ENCODE measurements around the gene GRWD1.

The GRWD1 gene

DNA sequence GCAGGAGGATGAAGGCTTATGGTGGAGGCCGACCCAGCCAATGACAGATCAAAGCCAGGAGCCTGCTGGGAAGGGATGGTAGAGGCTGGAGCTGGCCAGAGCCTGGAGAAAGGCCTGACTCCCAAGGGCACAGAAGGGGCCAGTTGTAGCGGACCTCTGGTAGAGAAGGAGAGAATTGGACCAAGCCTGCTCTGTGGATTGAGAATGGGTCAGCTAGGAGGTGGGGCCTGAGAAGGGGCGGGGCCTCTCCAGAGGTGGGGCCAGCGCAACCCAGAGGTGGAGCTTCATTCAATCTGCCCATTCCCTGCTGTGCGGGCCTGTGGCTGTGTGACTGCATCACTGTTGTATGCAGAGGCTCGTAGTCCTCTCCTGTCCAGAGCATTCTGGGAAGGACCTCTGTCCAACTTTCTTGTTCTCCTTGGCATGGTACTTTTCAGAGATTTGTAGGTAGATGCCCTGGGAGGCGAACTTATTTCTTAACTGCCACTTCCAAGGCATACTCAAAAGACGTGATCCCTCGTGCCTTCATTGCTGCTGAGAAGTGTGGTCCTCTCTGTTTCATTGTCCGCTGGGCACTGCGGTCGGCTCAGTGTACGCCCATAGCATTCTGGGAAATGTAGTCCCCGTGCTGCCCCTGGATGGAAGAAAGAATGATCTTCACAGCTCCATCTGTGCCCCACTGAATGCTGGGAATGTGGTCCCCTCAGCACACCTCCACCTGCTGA, 45.6 kb upstream of the GRWD1 start:
- H3K27me3 ChIP-seq (ENCODE audit: control insufficient read depth in 1 of 2, insufficient read depth in 1 of 2, low read length in 2 of 2), result peaks cover 9 to 16% of the 10 kb centered on the region in 2 experiments
- DNase-seq, result peak; percentile 93
- WGBS, result 20% methylated on average over 14 of the region's 14 CpGs
- H2BK120ac ChIP-seq (ENCODE audit: low read depth, low read length), result peak overlapping the region; percentile 51
- peak overlapping the region in 1 of 2 experiments; percentile 9 for H3K4ac ChIP-seq (ENCODE audit: low read depth in 1 of 2, low read length in 2 of 2)
- H4K8ac ChIP-seq (ENCODE audit: low read length), result peak overlapping the region; percentile 74
- H3K14ac ChIP-seq (ENCODE audit: low read length in 2 of 2), result no peak overlapping the region
- H3K36me3 ChIP-seq (ENCODE audit: control insufficient read depth in 1 of 2, insufficient read depth in 2 of 2, low read depth in 1 of 2, low read length in 2 of 2), result no peaks in the 10 kb centered on the region
- peak overlapping the region; percentile 79 for H3K9ac ChIP-seq (ENCODE audit: low read length)
- H2AFZ ChIP-seq (ENCODE audit: low read depth, low read length), result peak overlapping the region; percentile 62
- H2BK5ac ChIP-seq (ENCODE audit: low read depth, low read length, poor library complexity, severe bottlenecking), result no peak overlapping the region
- no peak overlapping the region for H4K91ac ChIP-seq (ENCODE audit: low read length)
- peak overlapping the region; percentile 10 to 23 for H3K18ac ChIP-seq (ENCODE audit: low read depth in 1 of 2, low read length in 2 of 2)
- no peaks in the 10 kb centered on the region for H3K9me3 ChIP-seq (ENCODE audit: control insufficient read depth, low read length)
- peak overlapping the region; percentile 63 for H3K27ac ChIP-seq (ENCODE audit: low read length, poor library complexity, severe bottlenecking)
- peak overlapping the region; percentile 15 for H2BK15ac ChIP-seq (ENCODE audit: low read depth, poor library complexity, severe bottlenecking)
- H3K79me1 ChIP-seq (replicated peaks; ENCODE audit: low read length, poor library complexity, severe bottlenecking), result peaks cover 3% of the 10 kb centered on the region
- H3K4me3 ChIP-seq (ENCODE audit: insufficient read depth in 1 of 2, low read depth in 1 of 2, low read length in 2 of 2), result peak overlapping the region in 1 of 2 experiments; percentile 79
- peaks cover 17% of the 10 kb centered on the region for H3K4me1 ChIP-seq (ENCODE audit: control insufficient read depth, insufficient read depth, low read depth, low read length)
- no peak overlapping the region for H2AK5ac ChIP-seq (ENCODE audit: low read length, severe bottlenecking)
- no peak overlapping the region for H3K23ac ChIP-seq (ENCODE audit: low read length in 2 of 2)
- H3K4me2 ChIP-seq (ENCODE audit: low read length, poor library complexity, severe bottlenecking), result peak overlapping the region; percentile 4
- peak overlapping the region; percentile 17 to 96 for H2BK12ac ChIP-seq (ENCODE audit: low read length in 2 of 2)

DNA sequence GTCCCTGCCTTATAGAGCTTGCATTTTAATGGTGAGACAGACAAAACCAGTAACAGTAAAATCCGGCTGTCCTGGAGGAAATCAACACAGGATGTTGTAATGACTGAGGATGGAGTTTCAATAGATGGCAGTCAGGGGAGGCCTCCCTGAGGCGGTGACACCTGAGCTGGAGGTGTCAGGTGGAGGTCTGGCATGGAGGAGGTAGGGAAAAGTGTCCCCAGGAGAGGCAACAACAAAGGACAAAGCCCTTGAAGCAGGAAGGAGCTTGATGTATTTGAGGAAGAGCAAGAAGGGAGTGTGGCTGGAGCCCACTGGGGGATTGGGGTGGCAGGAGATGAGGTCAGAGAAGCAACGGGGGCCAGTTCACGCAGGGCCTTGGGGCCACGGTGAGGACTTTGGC, 44.5 kb upstream of the GRWD1 start:
- H2BK12ac ChIP-seq (ENCODE audit: low read length in 2 of 2), result no peak overlapping the region
- H2AFZ ChIP-seq (ENCODE audit: low read depth, low read length), result no peak overlapping the region
- H3K23ac ChIP-seq (ENCODE audit: low read length in 2 of 2), result no peak overlapping the region
- no peaks in the 10 kb centered on the region for H3K36me3 ChIP-seq (ENCODE audit: control insufficient read depth in 1 of 2, insufficient read depth in 2 of 2, low read depth in 1 of 2, low read length in 2 of 2)
- 91% methylated on average over 5 of the region's 5 CpGs for WGBS
- no peak overlapping the region for H4K8ac ChIP-seq (ENCODE audit: low read length)
- no peak for DNase-seq
- H3K4me2 ChIP-seq (ENCODE audit: low read length, poor library complexity, severe bottlenecking), result no peak overlapping the region
- no peaks in the 10 kb centered on the region for H3K9me3 ChIP-seq (ENCODE audit: control insufficient read depth, low read length)
- no peak overlapping the region for H3K4me3 ChIP-seq (ENCODE audit: insufficient read depth in 1 of 2, low read depth in 1 of 2, low read length in 2 of 2)
- no peak overlapping the region for H2BK5ac ChIP-seq (ENCODE audit: low read depth, low read length, poor library complexity, severe bottlenecking)
- H2BK120ac ChIP-seq (ENCODE audit: low read depth, low read length), result no peak overlapping the region
- no peak overlapping the region for H3K4ac ChIP-seq (ENCODE audit: low read depth in 1 of 2, low read length in 2 of 2)
- no peak overlapping the region for H3K14ac ChIP-seq (ENCODE audit: low read length in 2 of 2)
- H2AK5ac ChIP-seq (ENCODE audit: low read length, severe bottlenecking), result no peak overlapping the region
- H3K27ac ChIP-seq (ENCODE audit: low read length, poor library complexity, severe bottlenecking), result no peak overlapping the region
- H3K79me1 ChIP-seq (replicated peaks; ENCODE audit: low read length, poor library complexity, severe bottlenecking), result peaks cover 3% of the 10 kb centered on the region
- no peak overlapping the region for H4K91ac ChIP-seq (ENCODE audit: low read length)
- peaks cover 15% of the 10 kb centered on the region for H3K4me1 ChIP-seq (ENCODE audit: control insufficient read depth, insufficient read depth, low read depth, low read length)
- no peak overlapping the region for H2BK15ac ChIP-seq (ENCODE audit: low read depth, poor library complexity, severe bottlenecking)
- H3K27me3 ChIP-seq (ENCODE audit: control insufficient read depth in 1 of 2, insufficient read depth in 1 of 2, low read length in 2 of 2), result peaks cover 0 to 5% of the 10 kb centered on the region in 2 experiments
- H3K18ac ChIP-seq (ENCODE audit: low read depth in 1 of 2, low read length in 2 of 2), result no peak overlapping the region
- H3K9ac ChIP-seq (ENCODE audit: low read length), result no peak overlapping the region

DNA sequence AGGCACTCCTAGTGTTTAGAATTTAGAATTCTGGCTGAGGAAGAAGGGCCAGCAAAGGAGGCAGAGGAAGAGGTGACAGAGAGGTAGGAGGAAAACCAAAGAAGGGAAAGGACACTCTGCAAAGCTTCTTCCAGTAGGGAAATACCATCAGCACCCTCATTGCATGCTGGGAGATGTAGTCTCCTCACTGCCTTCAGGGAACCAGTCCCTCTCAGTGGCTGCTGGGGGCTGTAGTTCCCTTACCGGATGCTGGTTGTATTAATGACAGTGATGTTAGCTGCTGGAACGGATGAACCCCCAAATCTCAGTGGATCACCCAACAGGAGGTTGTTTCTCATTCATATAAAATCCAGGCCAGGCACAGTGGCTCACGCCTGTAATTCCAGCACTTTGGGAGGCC, 42.2 kb upstream of the GRWD1 start:
- Histone ChIP-seq H3K4ac (ENCODE audit: low read depth in 1 of 2, low read length in 2 of 2) (no peak overlapping the region), H3K14ac (ENCODE audit: low read length in 2 of 2) (no peak overlapping the region), H3K4me1 (ENCODE audit: control insufficient read depth, insufficient read depth, low read depth, low read length) (peaks cover under 1% of the 10 kb centered on the region), H3K9me3 (ENCODE audit: control insufficient read depth, low read length) (no peaks in the 10 kb centered on the region), H2BK5ac (ENCODE audit: low read depth, low read length, poor library complexity, severe bottlenecking) (no peak overlapping the region), H3K27ac (ENCODE audit: low read length, poor library complexity, severe bottlenecking) (no peak overlapping the region), H2AK5ac (ENCODE audit: low read length, severe bottlenecking) (no peak overlapping the region), H2BK15ac (ENCODE audit: low read depth, poor library complexity, severe bottlenecking) (no peak overlapping the region), H4K8ac (ENCODE audit: low read length) (no peak overlapping the region), H3K4me3 (ENCODE audit: insufficient read depth in 1 of 2, low read depth in 1 of 2, low read length in 2 of 2) (no peak overlapping the region), H3K27me3 (ENCODE audit: control insufficient read depth in 1 of 2, insufficient read depth in 1 of 2, low read length in 2 of 2) (no peaks in the 10 kb centered on the region), H2BK120ac (ENCODE audit: low read depth, low read length) (no peak overlapping the region), H4K91ac (ENCODE audit: low read length) (no peak overlapping the region), H3K79me1 (replicated peaks; ENCODE audit: low read length, poor library complexity, severe bottlenecking) (no peaks in the 10 kb centered on the region), H3K36me3 (ENCODE audit: control insufficient read depth in 1 of 2, insufficient read depth in 2 of 2, low read depth in 1 of 2, low read length in 2 of 2) (no peaks in the 10 kb centered on the region), H3K18ac (ENCODE audit: low read depth in 1 of 2, low read length in 2 of 2) (no peak overlapping the region), H3K23ac (ENCODE audit: low read length in 2 of 2) (no peak overlapping the region), H2BK12ac (ENCODE audit: low read length in 2 of 2) (no peak overlapping the region), H2AFZ (ENCODE audit: low read depth, low read length) (no peak overlapping the region), H3K9ac (ENCODE audit: low read length) (no peak overlapping the region), H3K4me2 (ENCODE audit: low read length, poor library complexity, severe bottlenecking) (no peak overlapping the region)
- peak; percentile 76 for DNase-seq
- WGBS, result 36% methylated on average over 3 of the region's 3 CpGs

DNA sequence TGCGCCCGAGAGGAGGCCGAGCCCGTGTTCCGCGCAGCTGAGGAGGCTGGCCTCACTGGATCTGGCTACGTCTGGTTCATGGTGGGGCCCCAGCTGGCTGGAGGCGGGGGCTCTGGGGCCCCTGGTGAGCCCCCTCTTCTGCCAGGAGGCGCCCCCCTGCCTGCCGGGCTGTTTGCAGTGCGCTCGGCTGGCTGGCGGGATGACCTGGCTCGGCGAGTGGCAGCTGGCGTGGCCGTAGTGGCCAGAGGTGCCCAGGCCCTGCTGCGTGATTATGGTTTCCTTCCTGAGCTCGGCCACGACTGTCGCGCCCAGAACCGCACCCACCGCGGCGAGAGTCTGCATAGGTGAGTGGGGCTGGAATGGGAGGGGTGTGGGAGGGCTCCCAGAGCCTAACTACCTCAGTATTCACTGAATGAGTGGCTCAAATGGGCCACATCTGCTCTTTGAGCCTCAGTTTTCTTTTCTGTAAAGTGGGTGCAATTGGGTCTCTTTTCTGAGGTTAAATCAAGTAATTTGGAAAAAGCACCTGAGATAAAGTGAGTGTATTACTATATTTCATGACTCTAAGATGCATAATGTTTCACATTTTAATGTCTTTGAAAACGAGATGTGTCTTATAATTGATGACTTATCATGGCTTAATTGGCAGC, 40.6 kb upstream of the GRWD1 start:
- H2AFZ ChIP-seq (ENCODE audit: low read depth, low read length), result no peak overlapping the region
- no peak overlapping the region for H3K18ac ChIP-seq (ENCODE audit: low read depth in 1 of 2, low read length in 2 of 2)
- 97% methylated on average over 26 of the region's 27 CpGs for WGBS
- H3K27ac ChIP-seq (ENCODE audit: low read length, poor library complexity, severe bottlenecking), result no peak overlapping the region
- no peak overlapping the region for H3K4me2 ChIP-seq (ENCODE audit: low read length, poor library complexity, severe bottlenecking)
- H3K9me3 ChIP-seq (ENCODE audit: control insufficient read depth, low read length), result no peaks in the 10 kb centered on the region
- H3K36me3 ChIP-seq (ENCODE audit: control insufficient read depth in 1 of 2, insufficient read depth in 2 of 2, low read depth in 1 of 2, low read length in 2 of 2), result no peaks in the 10 kb centered on the region
- no peak overlapping the region for H4K8ac ChIP-seq (ENCODE audit: low read length)
- no peak overlapping the region for H3K4me3 ChIP-seq (ENCODE audit: insufficient read depth in 1 of 2, low read depth in 1 of 2, low read length in 2 of 2)
- no peaks in the 10 kb centered on the region for H3K4me1 ChIP-seq (ENCODE audit: control insufficient read depth, insufficient read depth, low read depth, low read length)
- no peak overlapping the region for H2BK12ac ChIP-seq (ENCODE audit: low read length in 2 of 2)
- no peaks in the 10 kb centered on the region for H3K27me3 ChIP-seq (ENCODE audit: control insufficient read depth in 1 of 2, insufficient read depth in 1 of 2, low read length in 2 of 2)
- H2BK15ac ChIP-seq (ENCODE audit: low read depth, poor library complexity, severe bottlenecking), result no peak overlapping the region
- H2AK5ac ChIP-seq (ENCODE audit: low read length, severe bottlenecking), result no peak overlapping the region
- no peak overlapping the region for H2BK120ac ChIP-seq (ENCODE audit: low read depth, low read length)
- no peak overlapping the region for H2BK5ac ChIP-seq (ENCODE audit: low read depth, low read length, poor library complexity, severe bottlenecking)
- no peak overlapping the region for H3K9ac ChIP-seq (ENCODE audit: low read length)
- H4K91ac ChIP-seq (ENCODE audit: low read length), result no peak overlapping the region
- peak overlapping the region in 1 of 2 experiments; percentile 10 for H3K4ac ChIP-seq (ENCODE audit: low read depth in 1 of 2, low read length in 2 of 2)
- H3K14ac ChIP-seq (ENCODE audit: low read length in 2 of 2), result no peak overlapping the region
- DNase-seq, result no peak
- H3K23ac ChIP-seq (ENCODE audit: low read length in 2 of 2), result no peak overlapping the region
- no peaks in the 10 kb centered on the region for H3K79me1 ChIP-seq (replicated peaks; ENCODE audit: low read length, poor library complexity, severe bottlenecking)

Data from mesenchymal stem cell (in vitro differentiated cells and primary cell).